HCT116 (cell line): ENCODE measurements around the gene FKBP2. TPM values are rescaled to one million over a fixed set of nuclear protein-coding genes. Genes with fewer than 3 reads are reported as not detected.

Experiments
- ATAC-seq: fragments of 200-7000 bp; cut with Tn5 transposase; 2 replicates; pipeline ENCODE4 v1.9.1; 2020; ENCODE audit warnings: mild to moderate bottlenecking, moderate library complexity
- BruUV-seq: library from RNA; stranded (reverse); fragments of 400-500 nt; replicated peaks from 2 replicates; lab custom pipeline; 2021; lab: Mats Ljungman, UMichigan
- CTCF ChIA-PET: fragments of 300-600 bp; sonication (Branson Sonifier 250); formaldehyde crosslinking; loops from one replicate; lab custom pipeline; 2021; ENCODE audit warnings: antibody characterized with exemption; lab: Charles Lee
- POLR2A ChIA-PET: fragments of 300-600, 350-600 bp; sonication (Branson Sonifier 250); formaldehyde crosslinking; loops from one replicate; lab custom pipeline; 2021; ENCODE audit warnings: antibody characterized with exemption; lab: Charles Lee
- RAD21 ChIA-PET, 2 experiments: fragments of 300-600 bp; sonication (Branson Sonifier 250); formaldehyde crosslinking; loops; one replicate each; lab custom pipeline; 2023; ENCODE audit warnings: low total read pairs in 2 of 2; ENCODE audit not compliant: uncharacterized antibody in 2 of 2, unreplicated experiment in 2 of 2, low non-redundant PET in 1 of 2; lab: Charles Lee
- DNase-seq: peaks from one replicate; pipeline ENCODE4 v3.0.0-alpha.2; 2010; ENCODE audit warnings: low read depth, low spot score
- H2AFZ ChIP-seq: fragments of 200-600 bp; shearing (Covaris generic), sonication (generic); 2 replicates; pipeline ENCODE4 v1.6.1; 2017; ENCODE audit warnings: low read depth, mixed run types, mixed read lengths, antibody characterized with exemption, low read length; ENCODE audit not compliant: poor library complexity, severe bottlenecking
- H3K27ac ChIP-seq: 2 replicates; pipeline ENCODE4 v1.5.1; 2012; ENCODE audit warnings: low read depth, low read length
- H3K27me3 ChIP-seq: fragments of 200-600 bp; sonication (generic); 2 replicates; pipeline ENCODE4 v1.6.1; 2016; ENCODE audit warnings: mixed run types, low read length, mixed read lengths; ENCODE audit not compliant: insufficient read depth
- H3K36me3 ChIP-seq, 2 experiments: fragments of 200-500 bp in 1 of 2; fragments of 200-600 bp in 1 of 2; sonication (Bioruptor generic) in 1 of 2; sonication (generic) in 1 of 2; 2 replicates each; pipeline versions ENCODE4 v1.5.1 to v1.6.1; 2014 to 2016; ENCODE audit warnings: low read length in 2 of 2, inconsistent platforms in 1 of 2, mixed read lengths in 1 of 2, mixed run types in 1 of 2; ENCODE audit not compliant: insufficient read depth in 2 of 2, control insufficient read depth in 1 of 2
- H3K4me1 ChIP-seq, 2 experiments: fragments of 200-600 bp in 1 of 2; sonication (generic) in 1 of 2; 2 replicates each; pipeline versions ENCODE4 v1.5.1 to v1.6.1; 2012 to 2017; ENCODE audit warnings: low read length in 2 of 2, inconsistent platforms in 1 of 2, mild to moderate bottlenecking in 1 of 2, mixed read lengths in 1 of 2, mixed run types in 1 of 2, moderate library complexity in 1 of 2; ENCODE audit not compliant: insufficient read depth in 2 of 2, control insufficient read depth in 1 of 2
- H3K4me2 ChIP-seq: fragments of 200-600 bp; sonication (generic); 2 replicates; pipeline ENCODE4 v1.6.1; 2017; ENCODE audit warnings: mixed run types, low read length, mixed read lengths
- H3K4me3 ChIP-seq, 2 experiments: fragments of 200-600 bp in 1 of 2; sonication (generic) in 1 of 2; replicated peaks in 1 of 2; 2 replicates each; pipeline ENCODE4 v1.5.1; 2011 to 2016; ENCODE audit warnings: low read length in 2 of 2, control low read depth in 1 of 2, low read depth in 1 of 2, mild to moderate bottlenecking in 1 of 2, mixed read lengths in 1 of 2, mixed run types in 1 of 2
- H3K79me2 ChIP-seq: fragments of 200-600 bp; sonication (generic); 2 replicates; pipeline ENCODE4 v1.6.1; 2017; ENCODE audit warnings: mild to moderate bottlenecking, mixed run types, low read length, moderate library complexity, mixed read lengths; ENCODE audit not compliant: insufficient read depth
- H3K9ac ChIP-seq: fragments of 200-600 bp; sonication (generic); 2 replicates; pipeline ENCODE4 v1.6.1; 2016; ENCODE audit warnings: low read length, mixed read lengths
- H3K9me2 ChIP-seq: fragments of 200-600 bp; sonication (generic), shearing (Covaris generic); 2 replicates; pipeline ENCODE4 v1.6.1; 2017; ENCODE audit warnings: mixed run types, mild to moderate bottlenecking, moderate library complexity; ENCODE audit not compliant: insufficient read depth
- H3K9me3 ChIP-seq, 2 experiments: fragments of 200-500 bp in 1 of 2; fragments of 200-600 bp in 1 of 2; sonication (Bioruptor generic) in 1 of 2; sonication (generic) in 1 of 2; 2 replicates each; pipeline ENCODE4 v1.6.1; 2014 to 2017; ENCODE audit warnings: low read length in 2 of 2, mixed read lengths in 2 of 2, inconsistent platforms in 1 of 2, low read depth in 1 of 2, mild to moderate bottlenecking in 1 of 2, mixed run types in 1 of 2, moderate library complexity in 1 of 2; ENCODE audit not compliant: control insufficient read depth in 1 of 2, insufficient read depth in 1 of 2
- H4K20me1 ChIP-seq: fragments of 200-600 bp; sonication (generic), shearing (Covaris generic); 2 replicates; pipeline ENCODE4 v1.6.1; 2017; ENCODE audit warnings: mixed run types, mild to moderate bottlenecking, moderate library complexity; ENCODE audit not compliant: insufficient read depth
- ELF1 ChIP-seq: IDR thresholded peaks from 2 replicates; pipeline ENCODE4 v1.6.1; 2012; ENCODE audit warnings: low read depth, borderline replicate concordance
- EZH2phosphoT487 ChIP-seq: fragments of 200-600 bp; IDR thresholded peaks from 2 replicates; pipeline ENCODE4 v1.6.1; 2018; ENCODE audit warnings: antibody characterized with exemption, borderline replicate concordance
- RAD21 ChIP-seq: IDR thresholded peaks from 2 replicates; pipeline ENCODE4 v1.6.1; 2012; ENCODE audit warnings: low read depth, mild to moderate bottlenecking
- SIN3A ChIP-seq: IDR thresholded peaks from 2 replicates; pipeline ENCODE4 v1.6.1; 2012; ENCODE audit warnings: low read depth
- TCF7L2 ChIP-seq: IDR thresholded peaks from 2 replicates; pipeline ENCODE4 v1.7.0; 2011; ENCODE audit warnings: borderline replicate concordance, inconsistent platforms; ENCODE audit not compliant: insufficient read depth, insufficient read length; ENCODE audit errors: extremely low read depth
- intact Hi-C: fragments of 100-400 bp; cut with micrococcal nuclease; formaldehyde crosslinking; loops from 2 replicates; pipeline ENCODE4 v1.10.0; 2022
- total RNA-seq: library from RNA; stranded (reverse); gene quantifications from one replicate; pipeline ENCODE4 v1.2.1, GENCODE V29; 2021; ENCODE audit not compliant: unreplicated experiment
- TF ChIP-seq, protein P1 (sequence below): IDR thresholded peaks from 2 replicates; pipeline ENCODE4 v1.6.1; 2012; ENCODE audit warnings: low read depth
- TF ChIP-seq, protein P2 (sequence below), 3 experiments: fragments of 200-600 bp in 1 of 3; sonication (generic) in 1 of 3; IDR thresholded peaks in 2 of 3; conservative IDR thresholded peaks in 1 of 3; 2 replicates each; pipeline ENCODE4 v1.5.1; 2012 to 2017; ENCODE audit warnings: low read depth in 2 of 3, low read length in 2 of 3, antibody characterized with exemption in 1 of 3, borderline replicate concordance in 1 of 3, control low read depth in 1 of 3, mild to moderate bottlenecking in 1 of 3, mixed read lengths in 1 of 3, mixed run types in 1 of 3, moderate library complexity in 1 of 3; ENCODE audit not compliant: insufficient read depth in 1 of 3

Gene FKBP2
- total RNA-seq, 1 experiment from 2014 or later = 69.2 TPM

DNA sequence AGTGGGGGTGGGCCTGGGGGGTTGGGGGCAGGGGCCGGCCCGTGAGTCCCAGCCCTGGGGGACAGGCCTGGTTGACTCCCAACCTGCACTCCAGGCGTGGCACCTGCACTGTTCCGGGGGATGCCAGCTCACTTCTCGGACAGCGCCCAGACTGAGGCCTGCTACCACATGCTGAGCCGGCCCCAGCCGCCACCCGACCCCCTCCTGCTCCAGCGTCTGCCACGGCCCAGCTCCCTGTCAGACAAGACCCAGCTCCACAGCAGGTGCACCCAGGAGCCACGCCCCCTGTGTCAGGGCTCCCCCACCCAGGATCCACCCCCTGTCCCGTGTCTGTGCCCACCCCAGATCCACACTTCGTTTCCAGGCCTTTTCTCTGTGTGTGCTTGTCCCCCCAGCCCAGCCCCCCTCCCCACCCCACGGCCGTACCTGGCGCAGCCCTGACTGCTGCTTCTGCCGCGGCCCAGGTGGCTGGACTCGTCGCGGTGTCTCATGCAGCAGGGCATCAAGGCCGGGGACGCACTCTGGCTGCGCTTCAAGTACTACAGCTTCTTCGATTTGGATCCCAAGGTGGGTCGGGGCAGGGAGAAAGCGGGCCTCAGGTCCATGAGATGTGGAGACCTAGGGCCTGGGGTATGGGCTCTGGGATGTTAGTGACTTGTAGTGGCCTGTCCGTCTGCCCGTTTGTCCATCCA is 29.6 kb upstream of the FKBP2 start:
- Histone ChIP-seq H3K27ac (no peak overlapping the region), H3K27me3 (no peaks in the 10 kb centered on the region), H3K9me2 (no peaks in the 10 kb centered on the region), H3K4me2 (no peak overlapping the region), H3K9ac (no peak overlapping the region), H3K36me3 (peaks cover 6 to 7% of the 10 kb centered on the region in 2 experiments; a peak in 3 of 4 replicates), H3K9me3 (no peaks in the 10 kb centered on the region), H3K4me3 (no peak overlapping the region)
- no peak for ATAC-seq
- ChIA-PET RAD21 (no interaction called here), POLR2A (no interaction called here)
- intact Hi-C loops = no loop called here
- no TSS peak for BruUV-seq
- TF ChIP-seq SIN3A (no peak), ELF1 (no peak), RAD21 (no peak), TCF7L2 (no peak), EZH2phosphoT487 (no peak)
- TF ChIP-seq, protein P1, sequence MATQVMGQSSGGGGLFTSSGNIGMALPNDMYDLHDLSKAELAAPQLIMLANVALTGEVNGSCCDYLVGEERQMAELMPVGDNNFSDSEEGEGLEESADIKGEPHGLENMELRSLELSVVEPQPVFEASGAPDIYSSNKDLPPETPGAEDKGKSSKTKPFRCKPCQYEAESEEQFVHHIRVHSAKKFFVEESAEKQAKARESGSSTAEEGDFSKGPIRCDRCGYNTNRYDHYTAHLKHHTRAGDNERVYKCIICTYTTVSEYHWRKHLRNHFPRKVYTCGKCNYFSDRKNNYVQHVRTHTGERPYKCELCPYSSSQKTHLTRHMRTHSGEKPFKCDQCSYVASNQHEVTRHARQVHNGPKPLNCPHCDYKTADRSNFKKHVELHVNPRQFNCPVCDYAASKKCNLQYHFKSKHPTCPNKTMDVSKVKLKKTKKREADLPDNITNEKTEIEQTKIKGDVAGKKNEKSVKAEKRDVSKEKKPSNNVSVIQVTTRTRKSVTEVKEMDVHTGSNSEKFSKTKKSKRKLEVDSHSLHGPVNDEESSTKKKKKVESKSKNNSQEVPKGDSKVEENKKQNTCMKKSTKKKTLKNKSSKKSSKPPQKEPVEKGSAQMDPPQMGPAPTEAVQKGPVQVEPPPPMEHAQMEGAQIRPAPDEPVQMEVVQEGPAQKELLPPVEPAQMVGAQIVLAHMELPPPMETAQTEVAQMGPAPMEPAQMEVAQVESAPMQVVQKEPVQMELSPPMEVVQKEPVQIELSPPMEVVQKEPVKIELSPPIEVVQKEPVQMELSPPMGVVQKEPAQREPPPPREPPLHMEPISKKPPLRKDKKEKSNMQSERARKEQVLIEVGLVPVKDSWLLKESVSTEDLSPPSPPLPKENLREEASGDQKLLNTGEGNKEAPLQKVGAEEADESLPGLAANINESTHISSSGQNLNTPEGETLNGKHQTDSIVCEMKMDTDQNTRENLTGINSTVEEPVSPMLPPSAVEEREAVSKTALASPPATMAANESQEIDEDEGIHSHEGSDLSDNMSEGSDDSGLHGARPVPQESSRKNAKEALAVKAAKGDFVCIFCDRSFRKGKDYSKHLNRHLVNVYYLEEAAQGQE = no peak
- TF ChIP-seq, protein P2, sequence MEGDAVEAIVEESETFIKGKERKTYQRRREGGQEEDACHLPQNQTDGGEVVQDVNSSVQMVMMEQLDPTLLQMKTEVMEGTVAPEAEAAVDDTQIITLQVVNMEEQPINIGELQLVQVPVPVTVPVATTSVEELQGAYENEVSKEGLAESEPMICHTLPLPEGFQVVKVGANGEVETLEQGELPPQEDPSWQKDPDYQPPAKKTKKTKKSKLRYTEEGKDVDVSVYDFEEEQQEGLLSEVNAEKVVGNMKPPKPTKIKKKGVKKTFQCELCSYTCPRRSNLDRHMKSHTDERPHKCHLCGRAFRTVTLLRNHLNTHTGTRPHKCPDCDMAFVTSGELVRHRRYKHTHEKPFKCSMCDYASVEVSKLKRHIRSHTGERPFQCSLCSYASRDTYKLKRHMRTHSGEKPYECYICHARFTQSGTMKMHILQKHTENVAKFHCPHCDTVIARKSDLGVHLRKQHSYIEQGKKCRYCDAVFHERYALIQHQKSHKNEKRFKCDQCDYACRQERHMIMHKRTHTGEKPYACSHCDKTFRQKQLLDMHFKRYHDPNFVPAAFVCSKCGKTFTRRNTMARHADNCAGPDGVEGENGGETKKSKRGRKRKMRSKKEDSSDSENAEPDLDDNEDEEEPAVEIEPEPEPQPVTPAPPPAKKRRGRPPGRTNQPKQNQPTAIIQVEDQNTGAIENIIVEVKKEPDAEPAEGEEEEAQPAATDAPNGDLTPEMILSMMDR (IDR thresholded peaks at IDR 0.05 in 2 of 3, conservative IDR thresholded peaks at IDR 0.05 in 1 of 3; ENCODE audit: borderline replicate concordance in 1 of 3, insufficient read depth in 1 of 3, low read depth in 2 of 3, low read length in 2 of 3) = no peak
- TF ChIP-seq, all 23 proteins: peak for 0
- CTCF ChIA-PET = no interaction called here
- no peak for DNase-seq
- Histone ChIP-seq H3K4me1 (no peaks in the 10 kb centered on the region), H4K20me1 (no peaks in the 10 kb centered on the region), H2AFZ (no peak overlapping the region), H3K79me2 (no peaks in the 10 kb centered on the region)
